Stimulated activated CD8-positive, alpha-beta memory T cell treated with anti-CD3 and anti-CD28 coated beads, Interleukin-2, amount 100 ng/mL, for 48 hours (primary cell): ENCODE results near the gene GNG5.
"Not testable (repeated sequence)": the region's sequence is repeated elsewhere in the genome, so short reads cannot be mapped to it uniquely, and the experiment has no call there.

ENCODE experiments used
- DNase-seq, 2 donors: peaks; one replicate each; pipeline ENCODE4 v3.0.0-alpha.2; 2020; ENCODE audit warnings: low read depth in 2 of 2

Gene GNG5

GRCh38 chr1:84506002-84506728 lies at the start of gene GNG5, which contains the start of gene SPATA1:
TSS of gene GNG5 (minus strand) at chr1:84506581. CDS start at chr1:84506091, 490 bp downstream.
TSS of gene SPATA1 (plus strand) at chr1:84506386. CDS start at chr1:84516360, 9,974 bp downstream.
- peak; percentile 98 for DNase-seq

- no peak for DNase-seq
Observed at GRCh38 chr1:84550826-84551225, 44.4 kb upstream of the GNG5 start.

DNA sequence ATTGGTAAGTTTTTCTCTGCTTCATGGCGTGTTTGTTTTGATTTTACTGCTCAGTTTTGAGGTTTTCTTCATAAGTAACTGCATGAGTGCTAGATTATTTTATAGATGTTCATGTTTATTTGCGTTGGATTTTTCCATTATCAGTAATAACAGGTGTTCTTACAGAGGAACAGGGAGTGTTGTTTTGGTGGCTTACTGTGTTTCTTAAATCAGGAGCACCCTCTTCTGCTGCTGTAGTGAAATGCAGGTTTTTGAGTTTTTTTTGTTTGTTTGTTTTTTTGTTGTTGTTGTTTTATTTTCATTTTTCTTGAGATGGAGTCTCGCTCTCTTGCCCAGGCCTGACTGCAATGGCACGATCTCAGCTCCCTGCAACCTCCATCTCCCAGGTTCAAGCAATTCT lies 35.3 kb upstream of the GNG5 start:
- no peak for DNase-seq

GRCh38 chr1:84540759-84541158 lies 34.4 kb upstream of the GNG5 start:
- no peak for DNase-seq

- no peak for DNase-seq
Observed at GRCh38 chr1:84539972-84540371, 33.6 kb upstream of the GNG5 start.

DNA sequence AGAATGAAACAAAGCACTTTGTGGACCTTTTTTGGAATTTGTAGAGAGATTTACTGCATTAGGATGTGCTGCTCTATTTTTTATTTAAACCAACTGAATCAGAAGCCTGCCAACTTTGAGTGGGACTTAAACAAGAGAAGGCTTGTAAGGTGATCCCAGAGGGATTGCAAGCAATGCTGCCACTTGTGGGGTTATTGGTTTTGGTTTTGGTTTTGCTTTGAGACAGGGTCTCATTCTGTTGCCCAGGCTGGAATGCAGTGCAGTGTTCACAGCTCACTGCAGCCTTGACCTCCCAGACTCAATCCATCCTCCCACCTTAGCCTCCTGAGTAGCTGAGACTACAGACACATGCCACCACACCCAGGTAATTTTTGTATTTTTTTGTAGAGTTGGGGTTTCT lies 32.2 kb upstream of the GNG5 start:
- DNase-seq, result no peak

- no peak for DNase-seq
Observed at GRCh38 chr1:84525779-84526178, 19.4 kb upstream of the GNG5 start.

GRCh38 chr1:84524590-84524989 lies 18.2 kb upstream of the GNG5 start:
- no peak for DNase-seq

- no peak for DNase-seq
Observed at GRCh38 chr1:84510668-84511067, 4.3 kb upstream of the GNG5 start.

GRCh38 chr1:84510165-84510564 lies 3.8 kb upstream of the GNG5 start:
- no peak for DNase-seq

GRCh38 chr1:84509029-84509428 lies 2.6 kb upstream of the GNG5 start:
- DNase-seq, result no peak

- DNase-seq, result no peak
Observed at GRCh38 chr1:84508510-84508909, 2.1 kb upstream of the GNG5 start.

DNA sequence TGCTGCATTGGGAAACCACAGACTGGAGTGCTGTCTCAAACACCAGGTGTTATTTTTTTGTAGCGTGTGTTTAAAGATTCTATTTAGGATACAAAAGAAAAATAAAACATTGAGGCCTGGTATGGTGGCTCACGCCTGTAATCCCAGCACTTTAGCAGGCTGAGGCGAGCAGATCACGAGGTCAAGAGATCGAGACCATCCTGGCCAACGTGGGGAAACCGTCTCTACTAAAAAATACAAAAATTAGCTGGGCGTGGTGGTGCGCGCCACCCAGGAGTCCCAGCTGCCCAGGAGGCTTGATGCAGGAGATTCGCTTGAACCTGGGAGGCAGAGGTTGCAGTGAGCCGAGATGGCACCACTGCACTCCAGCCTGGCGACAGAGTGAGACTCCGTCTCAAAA lies 1.5 kb upstream of the GNG5 start:
- not testable (repeated sequence) for DNase-seq

DNA sequence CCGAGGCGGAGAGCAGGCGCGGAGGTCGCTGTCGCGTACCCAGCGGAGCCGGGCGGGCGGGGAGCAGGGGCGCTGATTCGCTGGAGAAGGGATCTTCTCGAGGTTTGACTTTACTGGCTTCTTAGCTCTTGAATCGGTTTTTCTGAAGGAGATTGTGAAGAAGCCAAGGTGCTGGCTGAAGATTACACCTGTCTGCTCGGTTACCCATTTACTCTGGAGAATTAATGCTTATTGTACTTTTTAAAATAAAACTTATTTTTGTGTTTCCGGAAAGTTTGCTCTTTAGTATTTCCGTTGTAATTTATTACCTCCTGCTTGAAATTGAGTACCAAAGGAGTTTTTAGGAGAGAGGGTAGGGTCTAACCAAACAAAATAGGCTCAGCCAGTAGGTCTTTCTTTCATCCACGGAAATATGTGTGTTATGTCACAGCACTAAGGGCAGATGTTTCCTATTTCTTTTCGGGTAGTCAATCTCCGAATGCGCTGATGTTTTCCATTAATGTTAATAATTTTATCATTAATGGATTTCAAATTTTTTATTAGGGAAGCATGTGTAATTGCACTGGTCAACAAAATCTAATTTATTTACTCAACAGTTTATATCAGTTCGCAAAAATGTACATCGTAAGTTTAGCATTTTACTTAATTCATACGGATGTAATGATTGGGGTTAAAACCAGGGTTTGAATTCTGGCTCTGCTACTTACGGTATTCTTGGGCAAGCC lies 510 bp upstream of the GNG5 start:
- DNase-seq, result no peak

DNA sequence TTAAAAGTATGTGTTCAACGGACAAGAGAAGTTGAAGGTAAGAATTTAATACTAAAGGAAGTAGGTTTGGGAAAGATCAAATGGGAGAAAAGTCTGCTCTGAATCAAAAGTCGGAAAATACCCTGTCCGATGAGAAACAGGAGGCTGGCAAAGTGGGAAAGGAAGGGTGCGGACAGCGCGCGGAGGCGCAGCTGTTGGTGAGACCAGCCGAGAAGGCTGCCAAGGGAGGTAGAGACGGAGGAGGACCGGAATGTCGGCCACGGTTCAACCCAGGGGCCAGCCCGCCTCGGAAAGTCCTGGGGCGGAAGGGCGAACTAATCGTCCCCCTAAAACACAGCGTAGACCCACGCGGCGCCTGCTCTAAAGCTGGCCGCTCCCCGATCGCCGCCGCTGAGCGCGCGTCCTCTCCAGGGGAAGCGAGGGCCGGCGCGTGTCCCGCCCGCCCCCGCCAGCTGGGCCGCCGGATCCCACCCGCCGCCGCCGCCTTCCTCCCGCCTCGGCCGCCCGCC lies 834 bp downstream of the GNG5 start:
- DNase-seq, result no peak

DNA sequence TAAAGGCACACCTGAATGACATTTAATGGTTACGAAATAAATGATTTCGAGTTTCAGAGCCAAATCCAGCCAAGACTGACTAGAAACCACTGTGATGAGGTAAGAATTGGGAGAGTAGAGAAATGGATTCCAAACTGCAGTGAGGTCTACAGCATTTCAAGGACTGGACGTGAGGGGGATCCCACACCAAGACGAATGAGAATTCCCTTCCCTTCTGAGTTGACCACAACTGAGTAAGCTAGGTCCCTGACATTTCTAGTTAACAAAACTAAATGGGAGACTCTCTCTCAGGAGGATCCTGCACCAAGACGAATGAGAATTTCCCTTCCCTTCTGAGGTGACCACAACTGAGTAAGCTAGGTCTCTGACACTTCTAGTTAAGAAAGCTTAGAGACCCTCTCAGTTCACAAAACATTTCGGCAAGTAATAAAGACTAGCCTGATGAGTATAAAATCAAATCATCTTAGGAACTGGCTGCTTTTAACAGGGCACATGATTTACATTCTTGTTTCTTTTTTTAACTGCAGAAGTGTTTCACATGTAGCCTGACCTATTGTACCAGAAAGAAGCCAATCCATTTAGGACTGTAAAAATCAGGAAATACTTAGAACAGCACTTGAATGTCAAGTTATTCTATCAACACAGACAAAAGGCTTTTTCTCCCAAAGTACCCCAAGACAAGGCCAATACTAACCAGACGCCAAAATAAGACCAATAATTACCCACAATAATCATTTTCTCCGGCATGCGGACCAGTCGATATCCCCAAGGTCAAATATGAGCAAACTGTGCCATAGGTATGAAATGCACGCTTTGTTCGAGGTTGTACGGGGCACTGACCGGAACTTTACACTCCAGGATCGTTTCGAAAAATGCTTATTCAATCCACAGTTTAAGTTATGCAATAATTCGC lies 1.5 kb downstream of the GNG5 start:
- no peak for DNase-seq

DNA sequence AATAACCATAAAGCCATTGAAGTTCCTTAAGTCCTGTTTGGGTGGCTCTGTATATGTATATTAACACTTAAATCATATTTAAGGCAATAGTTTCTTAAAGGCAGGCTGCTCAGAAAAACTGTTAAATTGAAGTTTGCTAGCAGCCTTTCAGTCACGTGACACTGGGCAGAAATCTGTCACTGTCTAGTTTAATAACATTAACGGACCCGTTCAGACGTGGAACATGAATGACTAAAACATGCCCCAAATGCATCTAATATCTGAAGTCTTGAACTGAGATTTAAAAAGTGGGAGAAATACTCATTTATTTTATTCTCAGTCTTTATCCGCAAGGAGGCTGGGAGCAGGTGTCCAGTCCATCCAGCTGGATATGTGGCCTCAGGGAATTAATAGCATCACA lies 3.5 kb downstream of the GNG5 start:
- no peak for DNase-seq

DNA sequence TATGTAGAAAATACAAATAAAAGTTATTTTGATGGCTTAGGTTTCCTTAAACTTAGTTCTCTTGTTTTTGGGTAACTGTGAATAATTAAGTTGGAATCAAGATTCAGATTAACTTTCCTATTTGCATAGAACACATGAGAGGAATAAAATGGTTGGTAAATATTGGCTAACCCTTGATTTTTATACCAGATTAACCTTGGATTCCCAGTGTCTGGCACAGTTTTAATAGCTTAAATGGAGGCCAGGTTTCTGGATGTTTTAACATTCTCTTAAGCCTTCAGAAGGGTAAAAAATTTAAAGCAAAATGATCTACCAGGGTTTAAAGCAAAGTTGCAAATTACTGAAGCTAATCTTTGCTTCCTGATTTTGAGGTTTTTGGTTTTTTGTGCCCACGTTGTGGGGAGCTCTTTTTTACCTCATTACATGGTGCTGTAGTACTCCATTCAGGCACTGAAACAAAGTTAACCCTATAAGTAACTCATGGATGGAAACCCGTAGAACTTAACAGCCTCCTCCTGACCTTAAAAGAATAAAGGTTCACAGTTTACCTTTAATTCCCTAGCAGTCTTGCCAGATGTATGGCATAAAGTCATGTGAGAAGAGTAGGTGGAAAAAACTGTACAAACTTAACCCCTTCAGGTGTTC lies 8.6 kb downstream of the GNG5 start:
- no peak for DNase-seq

DNA sequence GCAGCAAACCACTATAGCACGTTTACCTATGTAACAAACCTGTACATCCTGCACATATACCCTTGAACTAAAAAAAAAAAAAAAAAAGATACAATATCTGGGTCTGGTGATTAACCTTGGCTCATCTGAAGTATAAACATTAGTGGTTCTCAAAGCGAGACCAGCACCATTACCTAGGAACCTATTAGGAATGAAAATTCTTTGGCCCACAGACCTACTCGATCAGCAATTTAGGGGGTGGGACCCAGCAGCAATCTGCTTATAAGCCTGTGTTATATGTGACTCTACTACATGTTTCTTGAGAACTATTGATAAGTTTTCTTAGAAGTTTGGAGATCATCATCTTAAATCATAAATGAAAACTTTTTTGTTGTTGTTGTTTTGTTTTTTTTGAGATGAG lies 9.9 kb downstream of the GNG5 start:
- no peak for DNase-seq

- DNase-seq, result no peak
Observed at GRCh38 chr1:84493747-84494146, 12.6 kb downstream of the GNG5 start.

GRCh38 chr1:84492726-84493125 lies 13.7 kb downstream of the GNG5 start:
- DNase-seq, result no peak

DNA sequence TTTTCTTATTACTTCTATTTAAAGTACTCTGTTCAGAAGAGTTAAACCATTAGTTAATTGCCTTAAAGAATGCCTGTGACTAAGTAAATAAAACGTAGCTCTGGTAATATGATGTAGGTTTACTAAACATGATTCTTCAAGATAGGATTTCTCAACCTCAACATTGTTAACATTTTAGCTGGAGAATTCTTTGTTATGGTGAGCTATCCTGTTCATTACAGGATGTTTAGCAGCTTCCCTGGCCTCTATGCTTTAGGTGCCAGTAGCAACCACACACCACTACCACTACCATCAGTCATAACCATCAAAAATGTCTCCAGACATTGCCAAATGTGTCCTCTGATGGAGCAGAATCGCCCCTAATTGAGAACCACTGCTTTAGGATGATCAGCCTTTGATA lies 16.6 kb downstream of the GNG5 start:
- no peak for DNase-seq
